HG02642 (cell line): ENCODE measurements around the gene ADCY1.

Experiments
- ATAC-seq: cut with Tn5 transposase; IDR thresholded peaks from one replicate; pipeline ENCODE4 v1.9.1; 2021; ENCODE audit warnings: mild to moderate bottlenecking; ENCODE audit not compliant: unreplicated experiment, poor library complexity

Gene ADCY1

DNA sequence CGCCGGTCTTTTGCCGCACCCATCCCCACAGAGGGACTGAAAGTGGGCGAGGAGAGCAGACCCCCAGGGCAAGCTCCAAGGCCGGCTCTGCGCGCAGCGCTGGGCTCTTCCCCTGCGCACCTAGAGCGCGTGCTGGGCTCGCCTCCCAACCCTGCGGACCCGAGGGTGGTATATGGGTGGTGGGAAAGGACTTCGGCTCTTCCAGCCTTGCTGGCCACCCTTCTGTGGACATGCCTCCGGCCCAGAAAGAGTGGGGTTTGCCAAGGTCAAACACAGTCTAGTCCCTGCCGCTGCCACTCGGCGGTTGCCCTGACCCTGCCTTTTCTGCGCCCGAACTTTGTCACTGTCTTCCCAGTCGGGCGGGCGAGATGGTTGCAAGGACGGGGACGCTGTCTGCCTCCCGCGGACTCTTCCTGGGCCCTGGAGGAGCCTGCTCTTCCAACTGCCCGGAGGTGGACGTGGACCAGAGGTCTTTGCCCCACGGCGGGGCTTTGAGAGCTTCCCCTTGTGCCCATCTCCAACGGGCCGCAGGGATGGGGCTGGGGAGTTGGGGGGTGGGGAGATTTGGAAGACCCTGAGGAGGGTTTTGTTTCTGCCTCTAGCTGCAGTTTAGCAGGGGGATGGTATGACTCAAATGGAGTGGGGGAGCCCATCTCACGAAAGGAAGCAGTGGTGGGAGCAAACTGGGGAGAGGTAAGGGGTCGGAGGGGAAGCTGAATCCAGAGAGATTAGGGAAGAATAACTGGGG lies 1.5 kb downstream of the ADCY1 start:
- ATAC-seq = no peak

GRCh38 chr7:45576249-45576929 lies 2.2 kb downstream of the ADCY1 start:
- no peak for ATAC-seq

GRCh38 chr7:45578022-45578421 lies 3.9 kb downstream of the ADCY1 start:
- no peak for ATAC-seq

DNA sequence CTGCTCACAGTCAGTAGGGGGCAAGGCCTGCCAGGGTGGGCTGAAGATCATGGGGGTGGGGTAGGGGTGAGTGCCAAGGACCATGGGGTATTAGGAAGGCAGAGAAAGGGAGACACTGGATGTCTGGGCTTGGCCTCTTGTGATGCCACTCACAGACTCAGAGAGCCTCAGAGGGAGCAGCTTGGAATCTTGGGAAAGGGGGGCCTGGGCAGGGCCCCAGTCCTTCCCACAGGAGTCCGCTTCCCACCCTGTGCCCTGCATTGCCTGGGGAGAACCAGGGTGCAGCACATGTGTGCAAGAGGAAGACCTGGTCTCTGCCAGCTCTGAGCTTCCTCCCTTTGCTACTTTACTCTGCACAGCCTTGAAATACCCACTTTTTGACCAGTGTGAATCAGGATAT lies 4.3 kb downstream of the ADCY1 start:
- no peak for ATAC-seq

GRCh38 chr7:45579391-45579801 lies 5.2 kb downstream of the ADCY1 start:
- no peak for ATAC-seq

DNA sequence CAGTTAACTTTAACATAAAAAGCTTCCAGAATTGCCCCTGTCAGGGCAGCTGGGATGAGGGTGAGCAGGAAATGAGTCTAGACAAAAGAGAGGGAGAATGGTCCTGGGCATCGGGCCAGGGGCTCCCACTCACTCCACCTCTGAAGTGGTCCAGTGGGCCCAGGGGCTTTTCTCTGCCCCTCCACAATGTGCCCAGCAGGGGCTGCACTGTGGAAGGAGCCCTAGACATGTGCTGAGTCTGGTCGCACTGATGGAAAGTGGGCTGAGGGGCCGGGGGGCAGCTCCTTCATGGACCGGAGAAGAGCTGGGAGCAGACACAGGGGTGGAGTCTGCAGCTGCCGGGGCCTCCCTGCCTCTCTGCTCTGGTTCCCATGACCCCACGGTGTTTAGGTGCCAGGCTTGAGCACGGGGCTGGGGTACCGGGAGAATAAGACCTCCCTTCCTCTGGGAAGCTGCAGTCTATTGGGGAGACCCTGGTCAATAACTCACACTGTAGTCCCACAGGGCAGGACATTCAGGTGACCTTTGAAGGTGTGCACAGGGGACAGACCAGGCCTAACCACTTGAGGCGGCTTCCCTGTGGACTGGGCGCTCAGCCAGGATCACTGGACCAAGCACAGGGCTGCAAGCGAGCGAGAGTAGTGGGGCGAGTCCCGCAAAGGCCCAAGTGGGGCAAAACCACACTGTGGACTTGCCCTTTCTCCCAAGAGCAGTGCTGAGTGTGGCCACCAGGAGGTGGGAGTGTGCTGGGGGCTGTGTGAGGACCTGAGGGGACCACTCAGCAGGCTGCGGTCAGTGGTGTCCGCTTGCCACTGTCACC lies 6.1 kb downstream of the ADCY1 start:
- ATAC-seq = no peak

DNA sequence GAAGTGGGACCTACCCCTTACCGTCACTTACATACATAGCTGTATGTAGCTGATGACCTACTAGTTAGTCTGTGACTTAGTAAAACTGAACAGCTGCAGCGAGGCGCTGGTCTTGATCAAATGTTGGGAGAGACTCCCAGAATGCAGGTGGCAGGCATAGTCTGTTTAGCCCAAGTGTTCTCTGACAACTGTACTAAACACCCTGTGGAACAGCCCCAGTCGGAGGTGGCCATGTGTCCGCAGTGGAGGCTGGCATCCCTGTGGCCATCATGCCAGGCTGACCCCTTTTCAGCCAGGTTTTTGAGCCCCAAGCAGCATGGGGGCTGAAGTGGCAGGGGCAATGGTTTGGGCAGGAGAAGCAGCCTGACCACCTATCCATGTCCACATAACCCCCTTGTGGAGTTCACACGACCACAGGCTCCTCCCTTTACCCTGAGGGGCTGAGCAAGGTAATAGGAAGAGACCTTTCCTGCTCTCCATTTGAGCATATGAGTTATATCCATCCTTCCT lies 7.2 kb downstream of the ADCY1 start:
- ATAC-seq = no peak

GRCh38 chr7:45582136-45582749 lies 8.1 kb downstream of the ADCY1 start:
- ATAC-seq = no peak

DNA sequence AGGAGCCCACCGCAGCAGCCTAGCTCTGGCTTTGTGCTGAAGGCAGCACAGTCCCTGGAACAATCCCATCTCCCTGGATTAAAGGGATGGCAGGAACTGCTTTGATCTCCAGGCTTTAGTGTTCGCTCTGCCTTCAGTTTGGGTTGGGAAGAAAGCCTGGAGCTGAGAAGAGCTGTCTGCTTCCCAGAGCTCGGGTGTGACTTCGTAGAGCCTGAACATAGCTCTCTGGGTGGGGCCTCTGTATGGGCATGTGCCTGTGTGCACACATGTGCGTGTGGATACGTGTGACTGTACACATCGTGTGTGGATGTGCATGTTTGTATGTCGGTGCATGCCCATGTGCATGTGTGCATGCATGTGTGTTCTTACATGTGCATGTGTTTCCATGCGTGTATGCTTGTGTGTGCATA lies 8.7 kb downstream of the ADCY1 start:
- no peak for ATAC-seq

DNA sequence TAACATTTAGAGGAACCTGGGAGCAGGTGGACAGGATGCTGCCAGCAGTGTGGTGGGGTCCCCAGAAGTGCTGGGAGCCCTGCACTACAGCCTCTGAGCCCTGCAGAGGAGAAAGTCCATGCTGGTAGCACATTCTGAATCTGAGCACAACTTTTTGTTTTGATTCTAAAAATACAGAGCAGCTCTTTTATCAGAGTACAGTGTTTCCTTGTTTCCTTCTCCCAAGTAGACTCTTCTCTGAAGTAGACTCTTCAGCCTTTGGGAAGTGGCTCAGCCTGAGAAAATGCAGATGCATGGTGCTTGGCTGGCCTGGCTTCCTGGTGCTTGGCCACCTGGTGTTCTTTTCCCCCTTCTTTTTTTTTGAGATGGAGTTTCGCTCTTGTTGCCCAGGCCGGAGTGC lies 9.1 kb downstream of the ADCY1 start:
- no peak for ATAC-seq

DNA sequence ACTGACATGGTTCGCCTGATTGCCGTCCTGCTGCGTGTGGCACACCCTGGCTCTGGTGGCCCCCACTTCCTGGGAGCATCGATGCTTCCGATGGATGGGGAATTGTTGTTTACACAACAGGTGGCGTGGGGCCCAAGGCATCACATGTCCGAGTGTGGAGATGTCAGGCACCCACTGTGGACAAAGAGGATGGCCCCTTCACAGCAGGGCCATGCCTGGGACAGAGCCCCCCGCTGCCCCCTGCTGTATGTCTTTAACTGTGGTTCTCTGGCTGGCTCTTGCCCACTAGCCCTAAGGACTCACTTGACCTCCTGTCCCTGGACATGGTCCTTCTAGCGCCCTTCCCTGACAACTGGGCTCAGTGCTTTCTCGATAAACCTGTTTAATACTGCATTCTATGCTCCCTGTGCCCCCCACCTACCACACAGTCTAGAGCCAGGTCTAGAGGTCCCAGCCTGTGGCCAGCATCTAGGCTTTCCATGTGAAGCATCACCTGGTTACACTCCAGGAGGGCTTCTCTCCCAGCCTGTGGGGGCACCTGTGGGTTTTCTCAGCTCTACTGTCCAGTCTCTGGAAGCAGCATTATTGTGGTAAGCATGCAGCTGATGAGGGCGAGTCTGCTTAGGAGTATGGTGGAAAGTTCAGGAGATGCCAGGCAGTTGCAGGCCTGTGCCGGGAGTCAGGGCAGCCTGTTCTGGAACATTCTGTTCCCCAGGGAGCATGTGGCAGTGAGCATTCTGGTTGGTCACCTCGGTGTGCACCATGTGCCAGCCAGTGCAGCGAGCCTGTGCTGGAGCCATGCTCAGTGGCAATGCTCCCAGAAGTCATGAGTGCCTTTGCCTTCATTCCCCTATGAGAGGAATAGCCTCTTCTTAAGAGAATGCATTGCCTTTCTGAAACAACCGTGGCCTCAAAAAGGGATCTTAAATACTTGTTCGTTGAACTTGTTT lies 10.4 kb downstream of the ADCY1 start:
- ATAC-seq = no peak

DNA sequence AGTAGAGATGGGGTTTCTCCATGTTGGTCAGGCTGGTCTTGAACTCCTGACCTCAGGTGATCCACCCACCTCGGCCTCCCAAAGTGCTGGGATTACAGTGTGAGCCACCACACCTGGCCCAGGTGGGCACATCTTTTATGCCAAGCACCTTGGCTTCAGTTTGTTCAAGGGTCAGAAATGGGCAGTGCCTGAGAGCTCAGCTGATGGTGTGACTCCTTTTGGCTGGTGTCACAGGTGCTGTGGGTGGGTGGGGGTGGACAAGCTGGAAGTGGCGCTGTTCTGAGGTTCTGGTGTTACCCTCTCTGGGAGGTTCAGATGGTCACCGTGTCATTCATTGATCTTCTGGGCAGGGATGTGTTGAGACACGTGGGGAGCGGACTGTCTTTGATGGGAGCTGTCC lies 11.5 kb downstream of the ADCY1 start:
- ATAC-seq = no peak

- no peak for ATAC-seq
Measured at GRCh38 chr7:45586542-45587520, 12.7 kb downstream of the ADCY1 start.

DNA sequence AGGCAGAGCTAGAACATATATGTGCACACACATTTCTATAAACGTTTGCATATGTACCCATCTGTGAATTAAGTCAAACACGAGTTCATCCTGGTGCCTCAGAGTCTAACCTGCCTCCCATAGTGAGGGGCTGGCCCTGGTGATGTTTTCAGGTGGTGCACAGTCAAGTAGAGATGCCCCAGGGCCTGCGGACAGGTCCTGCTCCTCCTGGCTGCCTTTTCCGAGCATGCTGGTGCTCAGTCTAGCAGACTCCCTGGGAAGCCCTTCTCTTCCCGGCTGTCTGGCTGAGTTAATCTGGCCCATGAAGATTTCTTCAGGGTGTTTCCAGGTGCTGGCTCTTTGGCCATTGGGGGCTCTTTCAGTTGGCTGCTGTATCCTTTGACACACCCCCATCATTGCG lies 14.3 kb downstream of the ADCY1 start:
- no peak for ATAC-seq

DNA sequence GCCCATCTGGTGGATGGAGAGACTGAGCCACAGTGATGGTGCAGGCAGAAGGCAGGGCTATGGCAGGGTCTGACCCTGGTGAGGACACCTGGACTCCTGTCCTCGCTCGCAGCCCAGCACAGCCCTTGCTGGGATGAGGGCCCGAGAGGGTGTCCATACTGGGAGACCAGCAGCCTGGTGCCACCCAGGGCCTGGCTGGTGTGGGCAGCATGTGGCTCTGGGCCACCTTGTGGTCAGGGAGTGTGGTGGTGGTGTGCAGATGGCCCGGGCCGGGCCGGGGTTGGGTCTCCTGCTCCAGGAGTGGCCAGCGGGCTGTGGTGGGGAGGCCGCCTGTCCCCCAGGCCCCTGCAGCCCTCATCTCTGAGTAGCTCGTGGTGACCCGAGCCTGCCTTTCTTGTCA lies 14.9 kb downstream of the ADCY1 start:
- ATAC-seq = no peak

- no peak for ATAC-seq
Measured at GRCh38 chr7:45589915-45590678, 15.9 kb downstream of the ADCY1 start.

- ATAC-seq = no peak
Measured at GRCh38 chr7:45590679-45591057, 16.5 kb downstream of the ADCY1 start.
